Measurements from ENCODE around the gene RAB40C. TPM values are rescaled to one million over a fixed set of nuclear protein-coding genes. Genes with fewer than 3 reads are reported as not detected.

Gene RAB40C
- total RNA-seq, 1 donor from 2014 or later: 25.1 TPM

GRCh38 chr16:628321-629061 is 38.6 kb downstream of the RAB40C start:
- DNase-seq (ENCODE audit: extremely low read depth, low read depth, low spot score): no peak

GRCh38 chr16:629185-629832 is 39.4 kb downstream of the RAB40C start:
- DNase-seq (ENCODE audit: extremely low read depth, low read depth, low spot score): no peak

GRCh38 chr16:629833-630248 is 40.0 kb downstream of the RAB40C start:
- no peak for DNase-seq (ENCODE audit: extremely low read depth, low read depth, low spot score)

GRCh38 chr16:630249-630814 is 40.5 kb downstream of the RAB40C start:
- DNase-seq (ENCODE audit: extremely low read depth, low read depth, low spot score): no peak

GRCh38 chr16:630815-631405 is 41.0 kb downstream of the RAB40C start, which contains the start of gene WFIKKN1:
Gene WFIKKN1 (plus strand): TSS chr16:630985. CDS start chr16:631254, 269 bp downstream.
- DNase-seq (ENCODE audit: extremely low read depth, low read depth, low spot score): no peak

GRCh38 chr16:631808-632358 is 42.0 kb downstream of the RAB40C start:
- DNase-seq (ENCODE audit: extremely low read depth, low read depth, low spot score): no peak

GRCh38 chr16:632486-633335 is 42.8 kb downstream of the RAB40C start:
- DNase-seq (ENCODE audit: extremely low read depth, low read depth, low spot score): no peak

GRCh38 chr16:633336-634050 is 43.6 kb downstream of the RAB40C start:
- no peak for DNase-seq (ENCODE audit: extremely low read depth, low read depth, low spot score)

- no peak for DNase-seq (ENCODE audit: extremely low read depth, low read depth, low spot score)
Observed at GRCh38 chr16:634051-634670, 44.3 kb downstream of the RAB40C start.

GRCh38 chr16:634996-635395 is 45.1 kb downstream of the RAB40C start:
- no peak for DNase-seq (ENCODE audit: extremely low read depth, low read depth, low spot score)

GRCh38 chr16:635573-636205 is 45.8 kb downstream of the RAB40C start:
- DNase-seq (ENCODE audit: extremely low read depth, low read depth, low spot score): no peak

GRCh38 chr16:636206-637080 is 46.6 kb downstream of the RAB40C start, which contains the start of gene METTL26:
Gene METTL26 (minus strand): TSS chr16:636305. CDS start chr16:636290, 15 bp downstream.
- DNase-seq (ENCODE audit: extremely low read depth, low read depth, low spot score): peak; percentile 54

GRCh38 chr16:637081-638018 is 47.5 kb downstream of the RAB40C start:
- no peak for DNase-seq (ENCODE audit: extremely low read depth, low read depth, low spot score)

- DNase-seq (ENCODE audit: extremely low read depth, low read depth, low spot score): no peak
Observed at GRCh38 chr16:638034-638543, 48.2 kb downstream of the RAB40C start.

- DNase-seq (ENCODE audit: extremely low read depth, low read depth, low spot score): no peak
Observed at GRCh38 chr16:638836-639235, 49.0 kb downstream of the RAB40C start.

- no peak for DNase-seq (ENCODE audit: extremely low read depth, low read depth, low spot score)
Observed at GRCh38 chr16:640614-641013, 50.7 kb downstream of the RAB40C start.

All from glomerular endothelial cell (primary cell).